NB4 (cell line): ENCODE measurements around the gene SLC38A10.

Experiments used
- CTCF ChIP-seq: IDR thresholded peaks from one replicate; pipeline ENCODE4 v1.5.1; 2012; ENCODE audit warnings: low read depth, low read length
- MAX ChIP-seq: IDR thresholded peaks from 2 replicates; pipeline ENCODE4 v1.6.1; 2011; ENCODE audit warnings: low read depth, low read length

- TF ChIP-seq MAX (no peak), CTCF (no peak)
These were observed 15.0 kb upstream of the SLC38A10 start for GRCh38 chr17:81309859-81310839.
